Stimulated activated naive CD8-positive, alpha-beta T cell treated with anti-CD3 and anti-CD28 coated beads, Interleukin-15, Interleukin-2, amounts not matched to agents 100 ng/mL and 50 ng/mL, for 24 hours (primary cell): Measurements from ENCODE around the gene MUSTN1.

ENCODE experiments used
- H3K27ac Mint-ChIP-seq: one replicate; pipeline ENCODE4 v1.8.0; 2021; ENCODE audit warnings: mild to moderate bottlenecking, mixed read lengths
- H3K27me3 Mint-ChIP-seq: one replicate; pipeline ENCODE4 v1.8.0; 2021; ENCODE audit warnings: mixed read lengths
- H3K36me3 Mint-ChIP-seq: one replicate; pipeline ENCODE4 v1.8.0; 2021; ENCODE audit warnings: low read depth, mixed read lengths
- H3K4me1 Mint-ChIP-seq: one replicate; pipeline ENCODE4 v1.8.0; 2021; ENCODE audit warnings: low read depth, mixed read lengths
- H3K4me3 Mint-ChIP-seq: one replicate; pipeline ENCODE4 v1.8.0; 2021; ENCODE audit warnings: mild to moderate bottlenecking, mixed read lengths
- H3K9me3 Mint-ChIP-seq: one replicate; pipeline ENCODE4 v1.8.0; 2021; ENCODE audit warnings: mixed read lengths

MUSTN1 gene

GRCh38 chr3:52792961-52793695 is 41.7 kb downstream of the MUSTN1 start:
- Mint-ChIP-seq H3K9me3 (no peaks in the 10 kb centered on the region), H3K27me3 (no peaks in the 10 kb centered on the region), H3K27ac (no peak overlapping the region), H3K36me3 (no peaks in the 10 kb centered on the region), H3K4me3 (no peak overlapping the region), H3K4me1 (no peaks in the 10 kb centered on the region)

GRCh38 chr3:52792413-52792812 is 42.4 kb downstream of the MUSTN1 start:
- no peak overlapping the region for H3K27ac Mint-ChIP-seq
- H3K36me3 Mint-ChIP-seq = no peaks in the 10 kb centered on the region
- no peaks in the 10 kb centered on the region for H3K4me1 Mint-ChIP-seq
- no peaks in the 10 kb centered on the region for H3K9me3 Mint-ChIP-seq
- H3K4me3 Mint-ChIP-seq = no peak overlapping the region
- H3K27me3 Mint-ChIP-seq = no peaks in the 10 kb centered on the region

GRCh38 chr3:52791928-52792327 is 42.9 kb downstream of the MUSTN1 start:
- Mint-ChIP-seq H3K9me3 (no peaks in the 10 kb centered on the region), H3K27ac (no peak overlapping the region), H3K27me3 (no peaks in the 10 kb centered on the region), H3K36me3 (no peaks in the 10 kb centered on the region), H3K4me3 (no peak overlapping the region), H3K4me1 (no peaks in the 10 kb centered on the region)

GRCh38 chr3:52791366-52791765 is 43.5 kb downstream of the MUSTN1 start:
- Mint-ChIP-seq H3K27ac (no peak overlapping the region), H3K36me3 (no peaks in the 10 kb centered on the region), H3K27me3 (no peaks in the 10 kb centered on the region), H3K9me3 (no peaks in the 10 kb centered on the region), H3K4me1 (no peaks in the 10 kb centered on the region), H3K4me3 (no peak overlapping the region)

- no peaks in the 10 kb centered on the region for H3K36me3 Mint-ChIP-seq
- no peaks in the 10 kb centered on the region for H3K27me3 Mint-ChIP-seq
- no peak overlapping the region for H3K27ac Mint-ChIP-seq
- no peaks in the 10 kb centered on the region for H3K9me3 Mint-ChIP-seq
- H3K4me1 Mint-ChIP-seq = no peaks in the 10 kb centered on the region
- no peak overlapping the region for H3K4me3 Mint-ChIP-seq
Observed at GRCh38 chr3:52790741-52791140, 44.1 kb downstream of the MUSTN1 start.

- Mint-ChIP-seq H3K9me3 (no peaks in the 10 kb centered on the region), H3K27ac (no peak overlapping the region), H3K4me3 (no peak overlapping the region), H3K27me3 (no peaks in the 10 kb centered on the region), H3K4me1 (no peaks in the 10 kb centered on the region), H3K36me3 (no peaks in the 10 kb centered on the region)
Observed at GRCh38 chr3:52790337-52790736, 44.5 kb downstream of the MUSTN1 start.

- Mint-ChIP-seq H3K4me1 (no peaks in the 10 kb centered on the region), H3K27ac (no peak overlapping the region), H3K27me3 (no peaks in the 10 kb centered on the region), H3K36me3 (no peaks in the 10 kb centered on the region), H3K4me3 (no peak overlapping the region), H3K9me3 (no peaks in the 10 kb centered on the region)
Observed at GRCh38 chr3:52789746-52790040, 45.1 kb downstream of the MUSTN1 start.

GRCh38 chr3:52788890-52789745 is 45.7 kb downstream of the MUSTN1 start:
- H3K9me3 Mint-ChIP-seq = no peaks in the 10 kb centered on the region
- H3K27ac Mint-ChIP-seq = no peak overlapping the region
- no peak overlapping the region for H3K4me3 Mint-ChIP-seq
- no peaks in the 10 kb centered on the region for H3K27me3 Mint-ChIP-seq
- no peaks in the 10 kb centered on the region for H3K36me3 Mint-ChIP-seq
- H3K4me1 Mint-ChIP-seq = no peaks in the 10 kb centered on the region

GRCh38 chr3:52787672-52788625 is 46.9 kb downstream of the MUSTN1 start:
- H3K27me3 Mint-ChIP-seq = no peaks in the 10 kb centered on the region
- no peak overlapping the region for H3K27ac Mint-ChIP-seq
- no peak overlapping the region for H3K4me3 Mint-ChIP-seq
- H3K36me3 Mint-ChIP-seq = no peaks in the 10 kb centered on the region
- H3K4me1 Mint-ChIP-seq = no peaks in the 10 kb centered on the region
- no peaks in the 10 kb centered on the region for H3K9me3 Mint-ChIP-seq

- H3K4me3 Mint-ChIP-seq = no peak overlapping the region
- H3K27ac Mint-ChIP-seq = no peak overlapping the region
- H3K27me3 Mint-ChIP-seq = no peaks in the 10 kb centered on the region
- H3K36me3 Mint-ChIP-seq = no peaks in the 10 kb centered on the region
- no peaks in the 10 kb centered on the region for H3K9me3 Mint-ChIP-seq
- H3K4me1 Mint-ChIP-seq = no peaks in the 10 kb centered on the region
Observed at GRCh38 chr3:52787246-52787645, 47.6 kb downstream of the MUSTN1 start.

GRCh38 chr3:52786330-52787215 is 48.2 kb downstream of the MUSTN1 start:
- Mint-ChIP-seq H3K4me3 (no peak overlapping the region), H3K27me3 (no peaks in the 10 kb centered on the region), H3K9me3 (no peaks in the 10 kb centered on the region), H3K4me1 (no peaks in the 10 kb centered on the region), H3K36me3 (no peaks in the 10 kb centered on the region), H3K27ac (no peak overlapping the region)

GRCh38 chr3:52784931-52785590 is 49.8 kb downstream of the MUSTN1 start:
- H3K27ac Mint-ChIP-seq = no peak overlapping the region
- H3K27me3 Mint-ChIP-seq = no peaks in the 10 kb centered on the region
- H3K36me3 Mint-ChIP-seq = no peaks in the 10 kb centered on the region
- no peak overlapping the region for H3K4me3 Mint-ChIP-seq
- H3K4me1 Mint-ChIP-seq = no peaks in the 10 kb centered on the region
- no peaks in the 10 kb centered on the region for H3K9me3 Mint-ChIP-seq

GRCh38 chr3:52784021-52784621 is 50.7 kb downstream of the MUSTN1 start:
- no peaks in the 10 kb centered on the region for H3K36me3 Mint-ChIP-seq
- no peaks in the 10 kb centered on the region for H3K27me3 Mint-ChIP-seq
- no peak overlapping the region for H3K4me3 Mint-ChIP-seq
- no peaks in the 10 kb centered on the region for H3K9me3 Mint-ChIP-seq
- H3K4me1 Mint-ChIP-seq = peaks cover 3% of the 10 kb centered on the region
- no peak overlapping the region for H3K27ac Mint-ChIP-seq
